Activated T-helper 2 cell treated with anti-CD3 and anti-CD28 coated beads, Interferon-gamma antibody, Interleukin-2, Interleukin-4, amounts not matched to agents 10 μg/mL and 5 μg/mL and 100 μg/mL, durations not matched to agents 14 hours and 24 hours and 36 hours (primary cell): ENCODE data around the gene BICC1. TPM values are rescaled to one million over a fixed set of nuclear protein-coding genes. Genes with fewer than 3 reads are reported as not detected.

Experiments
- DNase-seq: peaks from one replicate; pipeline ENCODE4 v3.0.0; 2021; ENCODE audit warnings: low spot score
- H3K27ac Mint-ChIP-seq: one replicate; pipeline ENCODE4 v1.8.0; 2021; ENCODE audit warnings: mixed read lengths
- H3K27me3 Mint-ChIP-seq: one replicate; pipeline ENCODE4 v1.8.0; 2021; ENCODE audit warnings: low read depth, mixed read lengths
- H3K36me3 Mint-ChIP-seq: one replicate; pipeline ENCODE4 v1.8.0; 2021; ENCODE audit warnings: low read depth, mixed read lengths
- H3K4me1 Mint-ChIP-seq: one replicate; pipeline ENCODE4 v1.8.0; 2021; ENCODE audit warnings: low read depth, mixed read lengths
- H3K4me3 Mint-ChIP-seq: one replicate; pipeline ENCODE4 v1.8.0; 2021; ENCODE audit warnings: low read depth, mild to moderate bottlenecking, moderate library complexity, mixed read lengths
- H3K9me3 Mint-ChIP-seq: one replicate; pipeline ENCODE4 v1.8.0; 2021; ENCODE audit warnings: mixed read lengths
- intact Hi-C: fragments of 100-400 bp; cut with micrococcal nuclease; formaldehyde crosslinking; loops from one replicate; pipeline ENCODE4 v1.15.1; 2023
- total RNA-seq: library from RNA; stranded (reverse); gene quantifications from 2 replicates; pipeline ENCODE4 v1.2.3, GENCODE V29; 2022

BICC1 gene
- total RNA-seq, 1 donor from 2014 or later = 0.11 TPM

- no peaks in the 10 kb centered on the region for H3K36me3 Mint-ChIP-seq
- H3K4me1 Mint-ChIP-seq = no peaks in the 10 kb centered on the region
- intact Hi-C loops = no loop called here
- H3K4me3 Mint-ChIP-seq = no peak overlapping the region
- H3K27me3 Mint-ChIP-seq = no peaks in the 10 kb centered on the region
- no peaks in the 10 kb centered on the region for H3K9me3 Mint-ChIP-seq
- H3K27ac Mint-ChIP-seq = no peak overlapping the region
- DNase-seq = no peak
Measured at GRCh38 chr10:58641095-58641531, 128.4 kb downstream of the BICC1 start.

- Mint-ChIP-seq H3K27me3 (no peaks in the 10 kb centered on the region), H3K9me3 (no peaks in the 10 kb centered on the region), H3K27ac (no peak overlapping the region), H3K4me3 (no peak overlapping the region), H3K4me1 (no peaks in the 10 kb centered on the region), H3K36me3 (no peaks in the 10 kb centered on the region)
- intact Hi-C loops = no loop called here
- DNase-seq = no peak
Measured at GRCh38 chr10:58641708-58642107, 129.0 kb downstream of the BICC1 start.

DNA sequence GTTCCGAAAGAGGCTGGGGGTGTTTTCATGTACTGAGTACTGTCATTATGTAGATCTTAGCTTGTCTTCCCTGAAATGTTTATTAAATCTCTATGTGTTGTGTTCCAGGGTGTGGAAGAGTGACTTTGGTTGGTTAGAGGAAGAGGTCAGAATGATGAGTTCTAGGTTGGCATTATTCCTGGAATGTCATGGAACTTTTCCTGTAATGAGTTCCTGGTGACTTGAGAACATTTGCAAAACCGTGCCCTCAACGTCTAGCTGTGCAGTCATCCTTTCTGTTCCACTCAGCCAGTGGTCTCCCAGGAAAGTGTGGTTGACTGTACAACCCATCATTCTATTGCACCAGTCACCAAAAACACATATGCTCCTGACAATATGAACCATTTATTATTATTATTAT is 129.6 kb downstream of the BICC1 start:
- no peaks in the 10 kb centered on the region for H3K9me3 Mint-ChIP-seq
- no peak overlapping the region for H3K27ac Mint-ChIP-seq
- intact Hi-C loops = no loop called here
- H3K4me1 Mint-ChIP-seq = no peaks in the 10 kb centered on the region
- no peaks in the 10 kb centered on the region for H3K36me3 Mint-ChIP-seq
- no peaks in the 10 kb centered on the region for H3K27me3 Mint-ChIP-seq
- no peak overlapping the region for H3K4me3 Mint-ChIP-seq
- no peak for DNase-seq

GRCh38 chr10:58642916-58643428 is 130.3 kb downstream of the BICC1 start:
- H3K4me1 Mint-ChIP-seq = no peaks in the 10 kb centered on the region
- no peaks in the 10 kb centered on the region for H3K36me3 Mint-ChIP-seq
- H3K27ac Mint-ChIP-seq = no peak overlapping the region
- DNase-seq = no peak
- H3K27me3 Mint-ChIP-seq = no peaks in the 10 kb centered on the region
- no peaks in the 10 kb centered on the region for H3K9me3 Mint-ChIP-seq
- intact Hi-C loops = no loop called here
- no peak overlapping the region for H3K4me3 Mint-ChIP-seq

GRCh38 chr10:58644311-58644710 is 131.6 kb downstream of the BICC1 start:
- intact Hi-C loops = no loop called here
- Mint-ChIP-seq H3K9me3 (no peaks in the 10 kb centered on the region), H3K27me3 (no peaks in the 10 kb centered on the region), H3K4me3 (no peak overlapping the region), H3K4me1 (no peaks in the 10 kb centered on the region), H3K36me3 (no peaks in the 10 kb centered on the region), H3K27ac (no peak overlapping the region)
- DNase-seq = no peak

DNA sequence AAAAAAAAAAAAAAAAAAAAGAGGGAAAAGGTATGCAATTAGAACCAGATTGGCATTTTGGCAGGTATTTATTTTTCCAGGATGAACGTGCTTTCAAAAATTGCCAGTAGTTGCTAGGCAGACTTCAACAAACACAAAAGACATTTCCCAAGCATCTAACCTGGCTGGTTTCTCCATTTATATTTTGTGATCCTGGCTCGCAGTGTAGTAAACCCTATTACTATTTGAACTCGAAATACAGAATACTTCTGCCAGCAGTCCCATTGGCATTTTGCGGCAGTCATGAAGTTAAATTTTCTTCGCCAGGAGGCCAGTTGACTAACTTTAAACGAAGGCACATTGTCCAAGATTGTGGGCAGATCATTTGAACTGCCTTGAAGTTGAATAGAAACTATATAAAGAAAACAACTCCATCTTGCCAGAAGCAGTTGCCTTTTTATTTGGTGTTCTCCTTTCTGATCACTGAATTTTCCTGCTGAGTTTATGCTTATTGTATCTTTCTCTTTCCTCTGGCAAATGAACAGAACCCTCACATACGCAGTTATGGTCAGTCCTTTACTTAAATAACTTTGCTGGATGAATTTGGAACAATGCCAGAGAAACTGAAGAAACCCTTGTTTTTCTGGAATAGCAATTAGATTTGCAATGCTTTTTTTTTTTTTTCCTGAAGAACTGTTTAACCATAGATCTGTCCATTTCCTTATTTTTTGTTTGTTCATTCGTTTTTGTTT is 132.9 kb downstream of the BICC1 start:
- Mint-ChIP-seq H3K4me1 (no peaks in the 10 kb centered on the region), H3K9me3 (no peaks in the 10 kb centered on the region), H3K27ac (no peak overlapping the region), H3K36me3 (no peaks in the 10 kb centered on the region), H3K27me3 (no peaks in the 10 kb centered on the region), H3K4me3 (no peak overlapping the region)
- no peak for DNase-seq
- intact Hi-C loops = no loop called here

GRCh38 chr10:58647376-58648112 is 134.9 kb downstream of the BICC1 start:
- no peaks in the 10 kb centered on the region for H3K27me3 Mint-ChIP-seq
- no peaks in the 10 kb centered on the region for H3K36me3 Mint-ChIP-seq
- no peak overlapping the region for H3K27ac Mint-ChIP-seq
- H3K4me3 Mint-ChIP-seq = no peak overlapping the region
- no peak for DNase-seq
- intact Hi-C loops = no loop called here
- no peaks in the 10 kb centered on the region for H3K4me1 Mint-ChIP-seq
- no peaks in the 10 kb centered on the region for H3K9me3 Mint-ChIP-seq

DNA sequence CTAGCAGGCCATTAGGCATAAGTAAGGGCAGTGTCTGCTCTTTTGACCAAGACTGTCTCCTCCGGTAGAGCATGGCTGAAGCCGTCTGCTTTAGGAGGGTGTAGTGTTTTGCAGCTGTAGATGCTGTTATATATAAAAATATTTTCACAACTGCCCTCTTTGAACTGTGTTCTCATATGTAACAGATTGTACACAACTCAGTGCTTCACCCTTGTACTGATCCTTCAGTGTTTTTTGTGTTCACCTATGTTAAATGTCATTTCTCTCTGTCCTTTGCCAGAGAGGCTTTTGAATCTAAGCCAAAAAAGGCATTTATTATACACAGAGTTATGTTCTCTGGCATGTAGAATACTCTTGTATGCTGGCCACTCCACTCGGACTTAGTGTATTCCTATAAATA is 135.5 kb downstream of the BICC1 start:
- Mint-ChIP-seq H3K36me3 (no peaks in the 10 kb centered on the region), H3K27me3 (no peaks in the 10 kb centered on the region), H3K4me1 (no peaks in the 10 kb centered on the region), H3K27ac (no peak overlapping the region), H3K9me3 (no peaks in the 10 kb centered on the region), H3K4me3 (no peak overlapping the region)
- intact Hi-C loops = no loop called here
- DNase-seq = no peak

- H3K27ac Mint-ChIP-seq = no peak overlapping the region
- intact Hi-C loops = no loop called here
- H3K36me3 Mint-ChIP-seq = no peaks in the 10 kb centered on the region
- no peak overlapping the region for H3K4me3 Mint-ChIP-seq
- H3K4me1 Mint-ChIP-seq = no peaks in the 10 kb centered on the region
- H3K27me3 Mint-ChIP-seq = no peaks in the 10 kb centered on the region
- no peak for DNase-seq
- H3K9me3 Mint-ChIP-seq = no peaks in the 10 kb centered on the region
Measured at GRCh38 chr10:58651040-58651439, 138.4 kb downstream of the BICC1 start.

DNA sequence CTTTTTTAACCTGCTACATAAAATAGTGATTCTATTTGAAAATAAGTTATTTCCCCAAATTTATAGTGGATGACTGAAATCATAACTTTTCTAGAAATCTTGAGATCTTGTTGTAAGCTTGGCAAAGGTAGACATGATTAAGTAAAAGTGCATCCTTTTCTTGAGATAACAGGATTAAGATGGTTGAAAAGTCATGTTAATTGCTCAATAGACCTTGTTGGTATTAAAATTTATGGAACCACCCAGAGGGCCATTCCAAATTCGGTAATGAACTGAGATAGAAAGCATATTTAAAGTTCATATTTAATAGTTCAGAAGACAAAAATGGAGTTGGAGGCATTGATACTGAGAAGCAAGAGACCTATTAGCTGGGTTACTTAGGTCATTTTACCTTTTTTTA is 139.1 kb downstream of the BICC1 start:
- H3K4me3 Mint-ChIP-seq = no peak overlapping the region
- no peaks in the 10 kb centered on the region for H3K9me3 Mint-ChIP-seq
- no peak for DNase-seq
- no peaks in the 10 kb centered on the region for H3K36me3 Mint-ChIP-seq
- no peaks in the 10 kb centered on the region for H3K4me1 Mint-ChIP-seq
- intact Hi-C loops = no loop called here
- H3K27ac Mint-ChIP-seq = no peak overlapping the region
- H3K27me3 Mint-ChIP-seq = no peaks in the 10 kb centered on the region

DNA sequence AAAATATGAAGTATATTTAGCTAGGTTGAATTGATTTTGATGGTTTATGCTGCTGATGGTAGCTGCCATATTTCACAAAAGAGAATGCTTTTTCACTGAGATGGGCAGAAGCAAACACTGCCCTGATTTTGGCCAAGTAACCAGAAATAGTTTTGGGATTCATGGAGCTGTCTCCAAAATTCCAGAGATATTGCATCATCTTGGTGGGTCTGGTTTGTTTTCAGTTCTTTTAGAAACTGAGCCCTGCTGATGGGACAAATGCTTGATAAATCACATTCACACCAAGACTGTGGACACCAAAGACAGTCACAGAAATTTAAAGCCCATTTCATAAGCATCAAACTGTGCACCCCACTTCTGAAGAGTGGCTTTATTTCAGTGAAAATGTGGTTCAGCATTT is 140.5 kb downstream of the BICC1 start:
- no peaks in the 10 kb centered on the region for H3K27me3 Mint-ChIP-seq
- H3K4me1 Mint-ChIP-seq = no peaks in the 10 kb centered on the region
- DNase-seq = no peak
- H3K4me3 Mint-ChIP-seq = no peak overlapping the region
- intact Hi-C loops = no loop called here
- no peaks in the 10 kb centered on the region for H3K9me3 Mint-ChIP-seq
- H3K36me3 Mint-ChIP-seq = no peaks in the 10 kb centered on the region
- H3K27ac Mint-ChIP-seq = no peak overlapping the region

DNA sequence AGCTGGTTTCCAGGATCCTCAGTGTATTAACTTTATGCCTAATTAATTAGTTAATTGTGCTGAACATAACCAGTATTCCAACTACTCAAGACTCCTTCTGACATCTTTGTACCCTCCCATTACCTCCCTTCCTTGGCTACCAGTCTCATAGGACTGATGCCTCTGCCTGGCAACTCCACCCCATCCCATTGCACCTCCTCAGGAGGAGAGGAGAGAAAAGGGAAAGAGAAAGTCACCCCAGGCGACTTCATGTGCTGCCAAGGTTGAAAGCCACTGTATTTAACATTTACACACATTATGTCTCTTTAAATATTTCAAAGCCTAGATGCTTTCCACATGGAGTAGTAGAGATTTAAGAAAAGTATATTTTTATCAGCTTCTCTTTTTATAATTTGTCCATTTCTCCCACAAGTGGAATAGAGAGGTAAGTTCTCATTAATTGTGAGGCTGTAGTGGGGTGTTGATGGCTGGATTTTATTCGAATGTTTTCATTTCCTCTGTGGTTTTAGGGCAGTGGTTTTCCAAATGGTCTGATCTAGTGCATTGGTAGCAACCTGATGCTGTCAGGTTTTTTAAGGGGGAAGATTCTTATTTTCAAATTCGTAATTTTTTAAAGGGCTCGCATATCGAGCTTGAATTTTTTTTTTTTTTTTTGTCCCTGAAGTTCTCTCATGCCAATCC is 148.0 kb downstream of the BICC1 start:
- intact Hi-C loops = no loop called here
- no peak for DNase-seq

DNA sequence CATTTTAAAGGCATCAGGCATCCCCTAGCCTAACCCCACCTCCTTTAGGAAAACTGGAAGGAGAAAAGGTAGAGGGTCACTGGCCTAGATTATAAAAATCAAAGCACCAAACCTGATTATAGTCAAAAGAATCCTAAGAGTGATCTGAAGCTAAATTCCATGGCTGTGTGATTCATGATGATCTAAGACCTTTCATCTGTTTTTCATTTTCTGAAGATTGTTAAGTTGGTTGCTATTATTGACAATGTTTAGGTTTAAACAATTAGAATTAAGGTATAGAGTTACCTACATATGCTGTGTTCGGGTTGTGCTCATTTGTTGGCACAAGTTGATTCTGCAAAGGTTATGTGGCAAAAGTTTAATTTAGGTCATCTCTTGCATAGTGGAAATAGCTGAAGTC is 148.7 kb downstream of the BICC1 start:
- peaks cover 8% of the 10 kb centered on the region for H3K9me3 Mint-ChIP-seq
- no peak for DNase-seq
- H3K4me3 Mint-ChIP-seq = no peak overlapping the region
- intact Hi-C loops = no loop called here
- H3K27ac Mint-ChIP-seq = no peak overlapping the region
- H3K27me3 Mint-ChIP-seq = no peaks in the 10 kb centered on the region
- H3K36me3 Mint-ChIP-seq = no peaks in the 10 kb centered on the region
- no peaks in the 10 kb centered on the region for H3K4me1 Mint-ChIP-seq

More for the DNA sequence above, 148.0 kb downstream of the BICC1 start:
- Mint-ChIP-seq H3K27me3 (no peaks in the 10 kb centered on the region), H3K9me3 (peaks cover 8% of the 10 kb centered on the region), H3K36me3 (no peaks in the 10 kb centered on the region), H3K4me1 (no peaks in the 10 kb centered on the region), H3K27ac (no peak overlapping the region), H3K4me3 (no peak overlapping the region)
